Colonic mucosa (tissue), 4 donors: ENCODE results near the gene OSBP2. TPM values are rescaled to one million over a fixed set of nuclear protein-coding genes. Genes with fewer than 3 reads are reported as not detected.

ENCODE experiments used
- DNase-seq: peaks from one replicate; pipeline ENCODE4 v3.0.0-alpha.2; 2020
- H3K27ac ChIP-seq: fragments of 200-600 bp; one replicate; pipeline ENCODE4 v1.8.0; 2021
- H3K27me3 ChIP-seq: fragments of 200-600 bp; one replicate; pipeline ENCODE4 v1.8.0; 2021
- H3K36me3 ChIP-seq: fragments of 200-600 bp; one replicate; pipeline ENCODE4 v1.8.0; 2021
- H3K4me1 ChIP-seq: fragments of 200-600 bp; one replicate; pipeline ENCODE4 v1.8.0; 2021; ENCODE audit warnings: mild to moderate bottlenecking
- H3K4me3 ChIP-seq: fragments of 200-600 bp; one replicate; pipeline ENCODE4 v1.8.0; 2021
- H3K9ac ChIP-seq, 2 donors: one replicate each; pipeline ENCODE4 v1.7.0; 2013; ENCODE audit warnings: control low read depth in 2 of 2, low read depth in 2 of 2, low read length in 2 of 2
- H3K9me3 ChIP-seq: fragments of 200-600 bp; one replicate; pipeline ENCODE4 v1.8.0; 2021
- CTCF ChIP-seq: fragments of 200-600 bp; IDR thresholded peaks from one replicate; pipeline ENCODE4 v1.8.0; 2022; ENCODE audit warnings: antibody characterized with exemption, mild to moderate bottlenecking
- intact Hi-C: fragments of 100-400 bp; cut with DNase I; formaldehyde crosslinking; loops from one replicate; pipeline ENCODE4 v1.14.1; 2022
- total RNA-seq, 2 donors: library from RNA; stranded (reverse); fragmentation: NEBNext Ultra II Directional in 1 of 2; extraction: Animal tissue kit (Norgen Biotek cat#: 25700) in 1 of 2; gene quantifications; one replicate each; pipeline ENCODE4 v1.2.1, GENCODE V29; 2021
- donor health status: healthy.
- donor health status: DM: no; HTN: no; CAD: no.
- donor health status: DM: no; HTN: no; CAD: no.

Gene OSBP2
- total RNA-seq, 2 donors from 2014 or later = 3.2 to 4.3 TPM

- TF ChIP-seq CTCF = no peak
- Histone ChIP-seq H3K27me3 (no peaks in the 10 kb centered on the region), H3K4me1 (no peaks in the 10 kb centered on the region), H3K9ac (no peak overlapping the region), H3K4me3 (no peak overlapping the region), H3K9me3 (no peaks in the 10 kb centered on the region), H3K36me3 (no peaks in the 10 kb centered on the region), H3K27ac (no peak overlapping the region)
- intact Hi-C loops = no loop called here
- DNase-seq = no peak
Measured at GRCh38 chr22:30883586-30884145, 189.0 kb downstream of the OSBP2 start.

- no peak for TF ChIP-seq CTCF
- Histone ChIP-seq H3K27me3 (no peaks in the 10 kb centered on the region), H3K9me3 (no peaks in the 10 kb centered on the region), H3K9ac (no peak overlapping the region), H3K4me3 (no peak overlapping the region), H3K4me1 (no peaks in the 10 kb centered on the region), H3K27ac (no peak overlapping the region), H3K36me3 (no peaks in the 10 kb centered on the region)
- DNase-seq = no peak
- intact Hi-C loops = no loop called here
Measured at GRCh38 chr22:30884211-30885000, 189.7 kb downstream of the OSBP2 start.

- no peaks in the 10 kb centered on the region for H3K4me1 ChIP-seq
- no peaks in the 10 kb centered on the region for H3K27me3 ChIP-seq
- no peak overlapping the region for H3K27ac ChIP-seq
- intact Hi-C loops = no loop called here
- no peaks in the 10 kb centered on the region for H3K9me3 ChIP-seq
- H3K36me3 ChIP-seq = no peaks in the 10 kb centered on the region
- no peak for DNase-seq
- no peak for TF ChIP-seq CTCF
- no peak overlapping the region for H3K9ac ChIP-seq
- no peak overlapping the region for H3K4me3 ChIP-seq
Measured at GRCh38 chr22:30885001-30885366, 190.3 kb downstream of the OSBP2 start.

- H3K36me3 ChIP-seq = no peaks in the 10 kb centered on the region
- no peak overlapping the region for H3K9ac ChIP-seq
- no peak overlapping the region for H3K4me3 ChIP-seq
- H3K9me3 ChIP-seq = no peaks in the 10 kb centered on the region
- no peak for TF ChIP-seq CTCF
- H3K27me3 ChIP-seq = no peaks in the 10 kb centered on the region
- no peaks in the 10 kb centered on the region for H3K4me1 ChIP-seq
- intact Hi-C loops = no loop called here
- H3K27ac ChIP-seq = no peak overlapping the region
- no peak for DNase-seq
Measured at GRCh38 chr22:30885591-30885990, 190.9 kb downstream of the OSBP2 start.

- H3K27ac ChIP-seq = no peak overlapping the region
- intact Hi-C loops = no loop called here
- H3K9me3 ChIP-seq = no peaks in the 10 kb centered on the region
- DNase-seq = no peak
- H3K36me3 ChIP-seq = no peaks in the 10 kb centered on the region
- no peak overlapping the region for H3K4me3 ChIP-seq
- no peaks in the 10 kb centered on the region for H3K27me3 ChIP-seq
- TF ChIP-seq CTCF = no peak
- H3K4me1 ChIP-seq = no peaks in the 10 kb centered on the region
- H3K9ac ChIP-seq = no peak overlapping the region
Measured at GRCh38 chr22:30887453-30887852, 192.8 kb downstream of the OSBP2 start.
